GM18508 (cell line): Measurements from ENCODE around the gene TSPAN14.

Experiments used
- ATAC-seq: cut with Tn5 transposase; IDR thresholded peaks from one replicate; pipeline ENCODE4 v1.9.1; 2021; ENCODE audit warnings: moderate number of reproducible peaks; ENCODE audit not compliant: insufficient read depth, unreplicated experiment

TSPAN14 gene

DNA sequence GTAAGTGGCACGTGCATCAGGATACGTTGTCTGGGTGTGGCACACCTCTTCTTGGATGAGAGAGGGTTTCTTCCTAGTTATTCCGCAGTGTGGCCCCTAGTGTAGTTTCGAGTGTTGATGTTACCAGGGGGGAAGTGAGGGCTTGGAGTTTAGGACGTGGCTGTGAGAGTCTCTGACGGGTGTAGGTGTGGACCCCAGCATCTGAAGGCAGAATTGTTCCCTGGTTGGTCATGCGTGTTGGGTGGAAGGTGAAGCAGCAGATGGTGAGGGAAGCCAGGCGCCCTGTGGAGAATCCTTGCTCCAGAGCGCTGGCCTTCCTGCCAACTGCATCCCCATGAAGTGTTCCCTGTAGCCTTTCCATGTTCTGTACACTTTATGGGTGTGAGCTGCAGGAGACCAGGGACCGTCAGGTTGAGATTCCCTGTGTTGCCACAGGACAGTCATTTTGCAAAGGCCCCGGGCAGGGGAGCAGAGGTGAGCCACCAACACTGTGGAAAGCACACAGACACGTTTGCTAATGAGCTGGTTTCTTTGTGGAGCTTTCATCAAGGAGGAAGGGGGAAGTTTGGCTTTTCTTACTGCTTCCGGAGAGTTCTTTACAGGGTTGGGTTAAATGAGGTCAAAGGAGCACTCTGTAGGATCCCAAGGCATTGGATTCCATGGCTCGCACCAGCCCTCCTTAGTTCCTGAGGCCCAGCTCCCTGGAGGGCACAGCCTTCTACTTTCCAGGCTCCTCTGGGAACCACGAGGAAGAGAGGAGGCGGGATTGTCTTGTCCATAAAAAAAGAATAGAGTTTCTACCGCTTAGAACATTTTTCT lies 32.0 kb downstream of the TSPAN14 start:
- no peak for ATAC-seq

GRCh38 chr10:80486785-80487420 lies 32.8 kb downstream of the TSPAN14 start:
- ATAC-seq, result no peak

DNA sequence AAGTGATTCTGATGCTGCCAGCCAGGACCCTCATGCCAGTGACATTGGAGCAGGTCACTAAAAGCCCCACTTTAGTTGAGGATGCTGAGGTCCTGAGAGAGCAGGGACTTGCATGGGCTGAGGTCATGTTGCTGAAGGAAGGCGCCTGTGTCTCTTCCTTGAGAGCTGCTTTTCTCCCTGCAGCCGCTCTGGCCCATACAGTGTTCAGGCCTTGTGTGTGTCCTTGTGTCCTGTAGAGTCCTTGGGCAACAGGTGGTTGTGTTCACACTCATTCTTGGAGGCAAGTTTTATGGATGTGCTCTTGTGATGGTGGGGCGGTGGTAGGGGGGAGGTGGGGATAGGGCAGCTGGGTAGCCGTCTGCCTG lies 33.3 kb downstream of the TSPAN14 start:
- no peak for ATAC-seq

- no peak for ATAC-seq
Measured at GRCh38 chr10:80487791-80488538, 33.9 kb downstream of the TSPAN14 start.

DNA sequence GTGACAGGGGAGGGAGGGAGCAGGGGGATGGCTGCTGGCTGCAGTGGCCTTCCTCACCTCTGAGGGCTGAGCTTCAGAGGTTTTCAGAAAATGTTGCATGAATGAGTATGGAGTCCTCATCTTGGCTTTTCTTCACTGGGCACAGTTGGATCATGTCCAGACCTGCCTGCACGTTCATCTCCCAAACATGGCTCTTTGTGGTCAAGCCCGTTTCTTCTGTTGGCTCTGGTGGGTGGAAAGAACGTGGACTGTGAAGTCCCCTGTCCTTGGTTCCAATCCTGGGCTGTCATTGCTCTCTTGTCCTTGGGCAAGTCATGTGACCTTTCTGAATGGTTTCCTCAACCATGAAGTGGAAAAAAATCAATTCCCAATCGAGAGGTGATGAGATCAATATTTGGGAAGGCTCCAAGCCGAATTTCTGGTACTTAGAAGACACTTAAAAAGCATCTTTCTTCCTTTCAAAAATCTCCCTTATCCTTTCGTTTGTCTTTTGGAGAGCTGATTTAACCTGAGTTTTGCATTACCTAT lies 34.5 kb downstream of the TSPAN14 start:
- no peak for ATAC-seq

DNA sequence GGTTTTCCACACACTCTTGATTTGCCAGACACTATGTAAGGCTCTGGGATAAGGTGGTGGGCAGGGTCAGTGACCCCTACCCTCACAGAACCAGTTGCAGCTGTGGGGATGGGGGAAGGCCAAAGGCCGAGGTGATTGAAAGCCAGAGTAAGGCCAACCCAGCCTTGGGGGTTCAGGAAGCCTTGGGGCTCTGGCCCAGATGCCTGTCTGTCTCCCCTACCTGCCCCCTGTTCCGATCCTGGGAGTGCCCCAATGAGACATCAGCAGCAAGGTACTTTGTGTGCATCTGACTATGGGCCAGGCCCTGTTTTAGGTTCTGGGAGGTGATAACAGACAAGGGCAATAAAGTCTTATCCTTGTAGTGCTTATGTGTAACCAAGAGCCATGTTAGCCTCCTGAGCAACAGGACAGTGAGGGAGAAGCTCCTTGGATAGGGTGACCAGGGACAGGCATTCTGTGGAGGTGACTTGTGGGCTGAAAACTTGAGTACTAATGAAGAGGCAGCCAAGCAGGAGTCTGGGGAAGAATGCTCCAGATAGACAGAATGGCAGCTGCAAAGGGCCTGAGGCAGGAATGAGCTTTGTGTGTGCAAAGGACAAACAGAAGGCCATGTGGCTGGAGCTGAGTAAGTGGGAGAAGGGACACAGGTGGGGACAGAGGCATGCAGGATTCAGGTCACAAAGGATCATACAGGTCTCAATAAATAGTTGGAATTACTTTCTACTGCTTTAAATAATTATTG lies 35.4 kb downstream of the TSPAN14 start:
- no peak for ATAC-seq

- ATAC-seq, result no peak
Measured at GRCh38 chr10:80491251-80492102, 37.4 kb downstream of the TSPAN14 start.

- no peak for ATAC-seq
Measured at GRCh38 chr10:80492848-80493521, 38.9 kb downstream of the TSPAN14 start.

DNA sequence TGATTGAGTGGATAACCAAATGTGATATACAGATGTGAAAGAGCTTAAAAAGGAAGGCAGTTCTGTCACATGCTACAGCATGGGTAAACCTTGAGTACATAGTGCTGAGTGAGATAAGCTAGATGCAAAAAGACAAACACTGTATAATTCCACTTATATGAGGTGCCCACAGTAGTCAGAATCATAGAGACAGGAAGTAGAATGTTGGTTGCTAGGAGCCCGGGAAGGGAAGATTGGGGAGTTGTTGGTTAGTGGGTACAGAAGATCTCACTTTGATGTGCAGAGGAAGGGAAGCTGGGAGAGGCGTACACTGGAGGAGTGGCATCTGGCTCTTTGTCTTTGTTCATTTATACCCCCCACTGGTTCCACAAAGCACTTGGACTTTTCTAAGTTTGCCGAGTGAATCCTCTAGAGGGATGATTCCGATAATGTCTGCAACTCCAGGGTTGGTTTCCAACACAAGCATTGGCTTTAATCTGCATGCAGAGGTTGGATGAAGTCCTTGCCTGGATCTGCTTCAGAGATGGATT lies 39.5 kb downstream of the TSPAN14 start:
- ATAC-seq, result no peak

DNA sequence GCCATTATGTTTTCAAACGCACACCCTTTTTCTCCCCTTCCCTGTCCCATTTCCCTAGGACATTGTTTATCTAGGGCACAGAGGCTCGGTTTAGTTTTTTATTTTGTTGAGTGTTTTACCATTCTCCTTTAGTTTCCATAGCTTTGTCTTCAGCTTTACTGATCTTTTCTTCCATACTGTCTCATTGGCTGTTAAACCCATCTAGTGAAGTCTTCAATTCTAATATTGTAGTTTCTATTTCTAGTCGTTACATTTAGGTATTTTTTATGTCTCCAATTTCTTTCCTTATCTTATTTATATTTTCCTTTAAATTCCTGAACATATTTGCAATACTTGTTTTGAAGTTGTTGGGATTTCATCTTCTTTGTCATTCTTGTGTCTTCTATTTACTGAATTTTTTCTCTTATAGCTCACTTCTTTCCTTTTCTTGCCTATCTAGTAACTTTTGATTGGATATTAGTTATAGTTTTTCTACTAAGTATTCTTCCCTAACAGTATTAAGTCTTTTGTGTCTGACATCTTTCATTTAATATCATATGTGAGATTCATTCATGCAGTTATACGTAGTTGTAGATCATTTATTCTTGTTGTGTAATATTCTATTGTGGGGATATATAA lies 42.6 kb downstream of the TSPAN14 start:
- no peak for ATAC-seq

DNA sequence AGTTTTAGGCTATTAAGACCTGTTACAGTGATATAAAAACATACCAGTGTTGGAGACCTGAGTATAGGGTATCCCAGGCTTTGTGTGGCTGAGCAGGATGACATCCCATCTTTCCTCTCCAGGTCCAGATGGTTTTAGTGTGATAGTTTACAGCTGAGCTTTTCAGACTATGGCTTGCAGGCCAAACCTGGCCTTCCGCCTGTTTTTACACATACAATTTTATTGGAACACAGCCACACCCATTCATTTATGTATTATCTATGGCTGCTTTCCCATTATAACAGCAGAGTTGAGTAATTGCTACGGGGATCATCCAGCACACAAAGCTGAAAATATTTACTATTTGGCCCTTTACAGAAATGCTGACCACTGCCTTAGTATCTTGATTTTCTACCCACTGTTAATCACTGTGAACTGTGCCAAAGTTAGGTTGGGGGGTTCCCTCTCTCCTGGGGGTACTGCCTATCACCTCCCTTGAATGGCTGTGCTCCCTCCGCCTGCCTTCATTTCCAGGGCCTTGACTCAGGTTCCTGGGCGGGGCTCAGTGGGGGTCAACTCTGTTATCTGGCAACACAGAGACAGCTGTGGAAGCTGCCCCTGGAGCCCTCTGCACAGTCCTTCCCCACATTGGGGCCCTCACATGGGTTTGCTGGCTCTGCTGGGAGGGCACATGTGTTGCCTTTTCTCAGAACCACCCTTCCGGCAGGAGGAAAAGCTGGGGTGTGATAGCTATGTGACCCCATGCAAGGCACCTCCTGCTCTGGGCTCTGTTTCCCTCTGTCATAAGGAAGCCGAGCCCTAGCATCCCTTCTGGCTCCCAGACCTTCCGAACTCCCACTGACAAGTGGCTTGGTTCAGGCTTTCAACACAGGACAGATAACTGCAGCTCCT lies 43.3 kb downstream of the TSPAN14 start:
- ATAC-seq, result no peak

DNA sequence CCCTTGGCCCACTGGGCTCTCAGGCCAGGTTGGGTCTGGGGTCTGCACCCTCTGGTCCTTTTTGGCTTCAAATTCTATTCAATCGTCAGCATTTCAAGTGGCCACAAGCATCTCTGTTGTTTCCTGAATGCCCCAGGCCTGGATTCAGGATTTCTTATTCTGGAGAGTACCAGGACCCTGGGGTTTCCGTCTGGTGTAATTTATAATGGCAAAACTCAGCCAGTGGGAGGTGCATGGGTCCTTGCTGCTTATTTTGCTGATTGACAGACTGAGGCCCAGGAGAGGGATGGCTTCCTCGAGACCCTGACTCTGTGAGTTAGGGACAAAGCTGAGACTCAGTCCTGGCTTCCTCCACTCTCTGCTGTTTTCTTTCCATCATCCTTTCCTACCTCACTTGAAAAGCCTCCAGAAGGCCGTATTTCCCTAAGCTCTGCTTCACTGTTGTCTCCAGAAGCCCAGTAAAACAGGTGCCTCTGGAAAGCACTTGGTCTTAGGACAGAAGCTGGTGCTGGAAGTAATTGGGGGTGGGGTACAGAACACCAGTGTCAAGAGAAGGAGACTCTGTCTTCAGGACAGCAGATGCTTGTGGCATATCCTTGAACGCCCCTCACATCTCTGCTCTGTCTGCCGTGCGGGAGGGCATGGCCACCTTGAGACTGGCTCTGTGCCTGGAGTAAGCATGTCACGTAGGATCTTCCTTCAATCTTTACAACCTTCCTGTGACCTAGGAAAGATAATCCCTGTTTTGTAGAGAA lies 44.1 kb downstream of the TSPAN14 start:
- ATAC-seq, result no peak

DNA sequence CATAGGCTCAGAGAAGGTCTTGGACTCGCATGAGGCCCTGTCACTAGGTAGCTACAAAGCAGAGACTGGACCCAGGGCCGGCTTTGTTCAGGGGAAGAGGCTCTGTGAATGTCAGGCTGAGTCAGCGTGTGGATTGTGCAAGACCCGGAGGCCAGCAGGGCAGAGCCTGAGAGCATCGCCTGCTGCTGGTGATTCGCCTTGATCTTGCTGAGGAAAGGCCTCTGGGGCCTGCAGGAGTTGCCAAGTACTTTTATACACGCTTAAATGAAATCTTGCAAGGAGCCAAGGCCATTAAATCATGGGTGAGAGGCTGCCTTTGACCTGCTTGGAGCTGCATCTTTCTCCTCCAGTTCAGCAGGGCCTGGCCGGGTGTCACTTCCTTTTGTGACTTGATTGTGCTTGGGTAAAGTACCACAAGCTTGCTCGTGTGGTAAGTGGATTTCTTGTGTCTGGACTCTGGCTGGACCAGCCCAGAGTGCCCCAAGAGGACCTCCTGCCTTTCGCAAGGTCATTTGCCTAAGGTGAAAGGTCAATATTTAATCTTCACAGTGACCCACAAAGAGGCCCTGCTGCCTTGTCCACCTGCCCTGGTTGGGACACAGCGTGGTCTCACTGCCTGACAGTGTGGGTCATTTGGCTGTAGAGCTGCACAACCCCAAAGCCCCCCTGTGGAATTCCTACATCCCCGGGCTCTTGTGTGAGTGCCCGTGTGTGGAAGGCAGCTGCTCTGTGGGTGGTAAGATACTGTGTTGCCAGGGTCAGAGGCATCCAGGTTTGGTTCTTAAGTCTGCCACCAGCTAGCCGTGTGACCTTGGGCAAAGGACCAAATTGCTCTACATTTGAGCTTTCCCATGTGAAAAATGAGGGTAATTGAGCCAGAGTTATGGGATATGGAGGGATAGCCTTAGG lies 45.0 kb downstream of the TSPAN14 start:
- ATAC-seq, result no peak

DNA sequence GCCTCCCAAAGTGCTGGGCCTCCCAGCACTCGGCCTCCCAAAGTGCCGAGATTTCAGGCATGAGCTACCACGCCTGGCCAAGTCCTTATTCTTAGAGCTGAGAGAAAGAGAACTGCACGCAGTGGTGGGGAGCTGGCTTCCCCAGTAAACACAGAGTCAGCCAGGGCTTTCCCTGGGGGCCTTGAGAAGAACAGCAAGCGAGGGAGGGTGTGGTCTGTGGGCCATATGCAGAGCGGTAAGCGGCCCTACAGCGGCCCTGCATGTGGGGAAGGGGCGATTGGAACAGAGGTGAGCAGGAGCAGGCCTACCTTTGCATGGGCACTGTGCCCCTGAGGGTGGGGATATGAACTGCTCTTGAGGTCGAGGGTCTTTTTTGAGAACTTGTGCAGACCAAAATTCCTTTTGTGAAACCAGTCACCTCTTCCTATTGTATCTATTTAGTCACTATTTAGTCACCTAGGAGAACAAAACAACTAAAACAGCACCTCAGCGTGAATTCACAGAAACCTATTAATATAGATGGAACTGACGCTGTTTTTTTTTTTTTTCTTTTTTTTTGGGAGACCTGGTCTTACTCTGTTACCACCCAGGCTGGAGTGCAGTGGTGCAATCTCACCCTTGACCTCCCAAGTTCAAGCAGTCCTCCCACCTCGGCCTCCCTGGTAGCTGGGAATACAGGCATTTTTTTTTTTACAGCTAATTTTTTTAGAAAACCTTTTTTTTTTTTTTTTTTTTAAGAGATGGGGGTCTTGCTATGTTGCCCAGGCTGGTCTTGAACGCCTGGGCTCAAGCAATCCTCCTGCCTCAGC lies 46.7 kb downstream of the TSPAN14 start:
- no peak for ATAC-seq

GRCh38 chr10:80501381-80501912 lies 47.3 kb downstream of the TSPAN14 start:
- no peak for ATAC-seq
